SH-SY5Y (cell line): ENCODE measurements around the gene ZNF675.
A peak's percentile ranks its signal among the peaks of the same experiment; 100 is the strongest.

Experiments used
- GATA2 ChIP-seq: IDR thresholded peaks from 2 replicates; pipeline ENCODE4 v1.6.1; 2011; ENCODE audit warnings: mild to moderate bottlenecking, low read depth, low read length
- GATA3 ChIP-seq: IDR thresholded peaks from 2 replicates; pipeline ENCODE4 v1.6.1; 2011; ENCODE audit warnings: low read depth, mild to moderate bottlenecking, low read length, moderate library complexity

ZNF675 gene

DNA sequence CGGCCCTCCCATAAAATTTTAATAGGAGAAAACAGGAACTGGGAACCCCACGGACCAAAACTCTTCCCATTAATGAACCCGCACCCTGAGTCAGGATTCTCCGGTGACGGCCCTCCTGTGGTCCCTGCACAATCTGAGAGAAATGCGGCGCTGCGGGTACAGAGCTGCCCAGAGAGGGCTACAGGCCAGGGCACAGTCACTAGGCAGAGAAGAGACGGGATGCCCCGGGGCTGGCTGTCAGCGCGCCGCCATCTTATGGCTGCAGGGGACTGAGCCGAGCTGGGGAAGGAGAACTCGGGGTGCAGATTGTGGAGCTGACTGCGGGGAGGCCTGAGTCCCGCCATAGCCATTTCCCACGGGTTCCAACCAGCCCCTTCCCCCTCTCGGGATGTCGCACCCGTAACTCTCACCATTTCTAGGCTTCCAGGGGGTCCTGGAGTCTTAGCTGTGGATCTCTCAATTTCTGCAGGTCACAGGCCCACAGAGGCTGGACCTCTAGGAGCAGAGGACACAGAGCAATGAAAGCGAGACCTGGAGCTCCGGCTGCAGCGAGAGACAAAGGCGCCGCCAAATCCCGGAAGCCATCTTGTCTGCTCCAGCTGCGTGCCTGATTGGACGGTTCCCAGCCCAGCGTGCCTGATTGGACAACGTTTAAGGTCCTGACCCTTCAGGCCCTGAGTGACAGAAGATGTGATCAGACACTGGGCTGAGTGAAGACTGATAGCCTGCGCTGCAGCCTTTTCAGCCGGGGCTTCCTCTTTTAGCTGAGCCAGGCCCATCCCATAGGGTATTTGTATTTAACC lies at the start of gene ZNF675:
ZNF675 (minus strand) TSS at position 592 of the 803 bp plus-strand sequence; CDS start at position 413, 179 bp downstream.
- TF ChIP-seq GATA2, result peak; percentile 32; the same call in 1 of the 2 replicates
- no peak for TF ChIP-seq GATA3

DNA sequence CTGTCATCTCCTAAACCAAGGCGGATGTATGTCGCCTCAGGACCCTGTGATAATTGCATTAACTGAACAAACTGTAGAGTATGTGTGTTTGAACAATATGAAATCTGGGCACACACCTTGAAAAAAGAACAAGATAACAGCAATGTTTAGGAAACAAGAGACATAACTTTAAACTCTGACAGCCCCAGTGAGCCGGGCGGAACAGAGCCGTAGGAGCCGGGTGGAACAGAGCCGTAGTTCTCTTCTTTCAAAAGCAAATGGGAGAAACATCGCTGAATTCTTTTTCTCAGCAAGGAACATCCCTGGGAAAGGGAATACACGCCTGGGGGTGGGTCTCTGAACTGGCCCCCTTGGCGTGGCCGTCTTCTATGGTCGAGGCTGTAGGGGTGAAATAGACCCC lies 31.8 kb upstream of the ZNF675 start:
- TF ChIP-seq GATA2, result no peak
- no peak for TF ChIP-seq GATA3

DNA sequence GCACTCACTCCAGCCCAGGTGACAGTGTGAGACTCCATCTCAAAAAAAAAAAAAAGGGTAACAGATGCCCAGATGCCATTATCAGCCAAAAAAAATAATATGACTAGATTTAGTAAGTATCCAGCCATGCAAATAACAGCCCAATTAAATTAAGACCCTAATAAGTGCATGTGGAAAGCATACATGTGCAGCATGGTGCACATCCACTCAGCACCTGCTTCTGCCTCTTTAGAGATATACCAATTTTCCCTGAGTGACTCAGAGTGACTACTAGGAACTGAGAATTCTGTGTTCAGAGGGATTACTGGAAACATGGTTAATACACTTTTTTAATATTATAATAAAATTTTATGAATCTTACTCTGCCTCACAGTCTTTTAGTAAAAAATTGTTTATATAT lies 29.8 kb upstream of the ZNF675 start:
- TF ChIP-seq GATA3 (no peak), GATA2 (no peak)

DNA sequence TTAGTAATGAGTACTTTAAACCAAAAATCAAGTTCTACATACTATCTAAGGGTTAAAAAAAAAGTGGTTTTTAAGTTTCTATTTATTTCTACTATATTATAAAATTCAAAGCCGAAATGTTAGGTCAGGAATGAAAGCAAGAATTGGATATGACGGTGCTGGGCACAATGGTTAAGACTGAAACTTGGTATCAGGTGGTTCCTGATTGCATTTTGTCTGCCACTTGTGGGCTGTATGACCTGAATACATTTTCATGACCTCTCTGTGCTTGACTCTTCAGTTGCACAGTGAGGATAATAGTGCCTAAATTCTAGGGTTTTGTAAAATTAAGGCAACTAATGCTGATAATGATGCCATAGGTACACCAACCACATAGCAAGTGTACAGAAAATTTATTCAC lies 22.3 kb upstream of the ZNF675 start:
- TF ChIP-seq GATA3, result no peak
- TF ChIP-seq GATA2, result no peak

DNA sequence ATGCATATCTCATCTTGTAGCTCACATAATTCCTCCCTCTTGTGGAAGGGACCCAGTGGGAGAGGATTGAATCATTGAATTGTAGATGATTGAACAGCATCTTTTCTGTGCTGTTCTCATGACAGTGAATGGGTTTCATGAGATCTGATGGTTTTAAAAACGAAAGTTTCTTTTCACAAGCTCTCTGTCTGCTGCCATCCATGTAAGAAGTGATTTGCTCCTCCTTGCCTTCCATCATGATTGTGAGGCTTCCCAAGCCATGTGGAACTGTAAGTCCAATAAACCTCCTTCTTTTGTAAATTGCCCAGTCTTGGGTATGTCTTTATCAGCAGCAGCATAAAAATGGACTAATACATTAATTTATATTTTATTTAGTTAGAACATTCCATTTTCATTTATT lies 19.6 kb upstream of the ZNF675 start:
- TF ChIP-seq GATA2, result no peak
- no peak for TF ChIP-seq GATA3

DNA sequence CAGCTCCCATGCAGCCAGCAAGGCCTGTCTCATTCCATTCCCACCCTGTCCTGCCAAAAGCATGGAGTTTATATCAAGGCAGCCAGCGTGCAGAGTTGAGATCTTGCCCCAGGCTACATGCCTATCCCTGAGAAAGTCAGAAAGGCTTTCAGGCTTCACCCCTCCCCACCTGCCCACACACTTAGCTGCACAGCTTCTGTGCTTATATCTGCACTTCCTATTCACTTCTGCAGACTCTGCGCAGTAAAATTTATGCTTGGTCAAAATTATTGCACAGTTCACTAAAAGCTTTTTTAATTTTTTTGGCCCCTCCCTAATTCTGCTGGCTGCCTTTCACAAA lies 12.5 kb upstream of the ZNF675 start:
- no peak for TF ChIP-seq GATA3
- TF ChIP-seq GATA2, result no peak

DNA sequence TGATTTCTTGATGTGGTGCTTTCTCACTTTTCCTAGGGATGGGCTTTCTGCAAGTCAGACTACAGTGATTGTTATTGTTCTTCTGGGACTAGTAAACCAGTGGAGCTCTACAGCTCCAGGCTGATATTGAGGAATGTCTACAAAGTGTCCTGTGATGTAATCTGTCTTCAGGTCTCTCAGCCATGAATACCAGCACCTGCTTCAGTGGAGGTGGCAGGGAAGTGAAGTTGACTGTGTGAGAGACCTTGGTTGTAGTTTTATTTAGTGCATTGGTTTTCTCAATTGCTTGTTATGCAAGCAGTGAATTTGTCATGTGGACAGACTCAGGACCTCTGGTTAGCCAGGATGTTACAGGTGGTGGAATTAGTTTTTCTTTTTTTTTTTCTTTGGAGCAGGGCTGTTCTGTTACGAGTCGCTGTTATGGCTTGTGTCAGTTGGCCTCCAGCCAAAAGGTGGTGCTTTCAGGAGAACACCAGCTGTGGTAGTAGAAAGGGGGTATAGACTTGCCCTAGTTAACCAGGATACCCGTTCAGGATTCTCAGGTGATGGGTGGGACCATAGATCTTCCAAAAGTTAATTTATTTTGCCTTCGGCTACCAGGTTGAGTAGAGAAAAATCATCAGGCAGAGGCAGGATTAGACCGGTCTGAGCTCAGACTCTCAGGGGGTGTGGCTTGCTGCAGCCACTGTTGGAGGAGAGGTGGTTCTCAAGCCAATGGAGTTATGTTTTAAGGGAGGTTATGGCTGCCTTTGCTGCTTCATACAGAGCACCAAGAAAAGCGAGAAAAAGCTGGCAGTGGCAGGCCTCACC lies 11.9 kb upstream of the ZNF675 start:
- TF ChIP-seq GATA2, result no peak
- TF ChIP-seq GATA3, result no peak

DNA sequence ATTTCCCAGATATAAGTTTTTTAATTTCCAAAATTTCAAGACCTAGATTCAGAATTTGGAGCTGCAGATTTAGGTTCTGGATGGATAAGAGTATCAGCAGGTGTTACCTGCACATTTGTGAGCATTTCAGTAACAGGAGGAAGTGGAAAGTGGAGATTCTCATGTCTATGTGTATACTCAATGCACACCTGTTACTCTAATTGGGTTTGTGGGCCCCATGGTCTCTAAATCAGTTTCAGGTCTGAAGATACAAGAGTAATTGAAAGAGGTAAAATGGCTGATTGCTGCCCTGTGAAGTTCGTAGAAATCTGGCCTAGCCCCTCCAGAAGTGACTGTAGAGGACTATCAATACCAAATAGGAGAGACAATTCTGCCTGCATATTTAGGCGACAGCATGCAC lies 13.9 kb downstream of the ZNF675 start:
- TF ChIP-seq GATA3 (no peak), GATA2 (no peak)

DNA sequence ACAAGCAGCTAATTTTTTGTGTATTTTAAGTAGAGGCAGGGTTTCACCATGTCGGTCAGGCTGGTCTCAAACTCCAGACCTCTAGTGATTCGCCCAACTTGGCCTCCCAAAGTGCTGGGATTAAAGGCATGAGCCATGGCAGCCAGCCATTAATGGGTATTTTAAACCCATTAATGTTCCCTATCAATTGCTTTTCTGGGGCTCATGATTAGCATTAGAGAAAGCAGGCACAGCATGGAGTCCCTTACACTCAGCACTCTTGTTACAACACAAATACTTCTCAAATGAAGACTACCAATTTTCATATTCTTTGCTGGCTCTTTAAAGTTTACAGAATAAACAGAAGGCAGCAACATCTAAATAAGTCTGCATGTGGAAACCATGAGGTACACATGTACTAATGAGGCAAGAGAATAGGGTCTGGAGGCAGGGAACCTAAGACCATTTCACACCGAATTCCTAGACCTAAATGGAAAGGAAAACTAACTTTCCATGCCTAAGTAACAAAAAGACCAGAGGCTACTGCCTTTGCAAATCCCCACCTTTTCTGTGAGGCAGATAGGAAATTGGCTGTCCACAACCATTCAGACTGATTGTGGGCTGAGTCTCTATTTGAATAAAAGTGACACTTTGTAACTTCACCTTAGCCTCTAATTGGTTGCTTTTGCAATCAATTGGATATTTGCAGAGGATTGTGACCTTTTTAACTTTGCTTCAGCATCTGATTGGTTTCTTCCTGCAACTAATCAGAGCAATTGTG lies 21.2 kb downstream of the ZNF675 start:
- TF ChIP-seq GATA3 (no peak), GATA2 (no peak)
